ENCODE results near the gene LINC00237. TPM values are rescaled to one million over a fixed set of nuclear protein-coding genes. Genes with fewer than 3 reads are reported as not detected.

The LINC00237 gene
- total and polyA plus RNA-seq, 4 donors, result not detected

- no peak for TF ChIP-seq ZBTB33 (IDR thresholded peaks at IDR 0.05)
- no peak for TF ChIP-seq EGR1 (IDR thresholded peaks at IDR 0.05; ENCODE audit: low read depth in 2 of 2)
- TF ChIP-seq HNF4G (IDR thresholded peaks at IDR 0.05), result no peak
- TF ChIP-seq HNF4A (conservative IDR thresholded peaks at IDR 0.05), result no peak
- no peak for TF ChIP-seq RAD21 (IDR thresholded peaks at IDR 0.05)
- TF ChIP-seq MAX (IDR thresholded peaks at IDR 0.05), result no peak
- no peak for TF ChIP-seq JUND (IDR thresholded peaks at IDR 0.05)
These were observed 1.2 kb downstream of the LINC00237 start (continued) for GRCh38 chr20:21104921-21105320.

GRCh38 chr20:21104466-21104761, 1.7 kb downstream of the LINC00237 start:
- WGBS, result 19% methylated on average over 5 of the region's 5 CpGs
- H3K4me1 ChIP-seq (ENCODE audit: control insufficient read depth in 4 of 4, insufficient read depth in 4 of 4, low read length in 3 of 4), result peaks cover 10 to 34% (median 22%) of the 10 kb centered on the region in 4 donors
- TF ChIP-seq RAD21 (IDR thresholded peaks at IDR 0.05) (no peak), REST (IDR thresholded peaks at IDR 0.05) (no peak), JUND (IDR thresholded peaks at IDR 0.05) (no peak), CTCF (IDR thresholded peaks at IDR 0.05; ENCODE audit: low read depth, low read length, missing input control) (no peak), RXRA (IDR thresholded peaks at IDR 0.05) (no peak), FOXA2 (IDR thresholded peaks at IDR 0.05) (no peak), MAX (IDR thresholded peaks at IDR 0.05) (no peak), EGR1 (IDR thresholded peaks at IDR 0.05; ENCODE audit: low read depth in 2 of 2) (no peak), NR2F2 (IDR thresholded peaks at IDR 0.05) (no peak), HNF4G (IDR thresholded peaks at IDR 0.05) (no peak), GABPA (IDR thresholded peaks at IDR 0.05 in 1 of 2, conservative IDR thresholded peaks at IDR 0.05 in 1 of 2) (no peak), SP1 (IDR thresholded peaks at IDR 0.05) (no peak), FOXA1 (IDR thresholded peaks at IDR 0.05) (no peak), YY1 (IDR thresholded peaks at IDR 0.05) (no peak), ZBTB33 (IDR thresholded peaks at IDR 0.05) (no peak), ATF3 (IDR thresholded peaks at IDR 0.05) (no peak), HNF4A (conservative IDR thresholded peaks at IDR 0.05) (no peak), TAF1 (conservative IDR thresholded peaks at IDR 0.05) (no peak)

More at GRCh38 chr20:21104466-21104761, 1.7 kb downstream of the LINC00237 start:
- Histone ChIP-seq H3K4me3 (ENCODE audit: low read depth in 1 of 3, low read length in 3 of 3) (no peak overlapping the region), H3K27me3 (ENCODE audit: control insufficient read depth in 4 of 4, insufficient read depth in 4 of 4, low read length in 3 of 4) (peaks cover 8 to 24% (median 17%) of the 10 kb centered on the region in 4 donors), H3K27ac (ENCODE audit: low read depth in 1 of 2, low read length in 2 of 2) (no peak overlapping the region), H3K9me3 (ENCODE audit: control insufficient read depth in 4 of 4, low read length in 3 of 4) (no peaks in the 10 kb centered on the region), H3K36me3 (ENCODE audit: control insufficient read depth in 4 of 4, insufficient read depth in 3 of 4, low read depth in 1 of 4, low read length in 3 of 4) (no peaks in the 10 kb centered on the region), H3K9ac (ENCODE audit: low read depth in 1 of 2, low read length in 2 of 2) (no peak overlapping the region)
- DNase-seq (ENCODE audit: low spot score), result no peak
